ENCODE data around the gene BCL11A.

The BCL11A gene

DNA sequence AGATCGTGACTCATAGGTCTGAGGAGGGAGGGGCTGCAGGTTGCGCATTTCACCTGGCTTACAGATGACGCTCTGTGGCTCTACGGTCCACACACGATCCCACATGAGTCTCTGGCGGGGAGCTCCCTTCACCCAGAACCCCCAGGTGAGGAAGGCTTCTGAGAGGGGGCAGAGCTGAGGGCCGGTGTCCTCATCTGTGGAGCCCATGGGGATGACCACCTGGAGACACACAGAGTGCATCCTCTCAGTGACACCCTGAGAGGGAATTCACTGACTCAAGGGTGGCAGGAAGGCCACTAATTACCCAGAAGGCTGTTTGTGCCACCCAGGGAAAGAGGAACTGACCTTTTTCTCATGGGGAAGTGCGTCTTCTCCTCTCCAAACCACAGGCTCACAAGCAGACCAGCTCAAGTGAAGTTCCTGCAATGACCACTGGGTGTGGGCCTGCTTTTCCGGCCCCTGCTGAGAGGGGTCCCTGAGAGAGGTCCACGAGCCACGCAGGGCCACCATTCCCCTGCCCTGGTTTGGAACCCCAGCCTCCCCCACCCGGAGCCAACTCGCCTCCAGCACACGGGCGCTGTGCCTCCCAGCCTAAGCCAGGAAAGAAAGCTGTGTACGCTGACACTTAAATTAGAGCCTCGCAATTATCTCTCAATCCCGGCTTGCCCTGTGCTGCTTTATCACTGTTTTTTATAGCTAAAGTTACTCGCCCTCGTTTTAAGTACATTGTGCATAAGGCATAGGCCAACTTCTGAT lies 114.1 kb downstream of the BCL11A start:
- TF ChIP-seq, protein P1, sequence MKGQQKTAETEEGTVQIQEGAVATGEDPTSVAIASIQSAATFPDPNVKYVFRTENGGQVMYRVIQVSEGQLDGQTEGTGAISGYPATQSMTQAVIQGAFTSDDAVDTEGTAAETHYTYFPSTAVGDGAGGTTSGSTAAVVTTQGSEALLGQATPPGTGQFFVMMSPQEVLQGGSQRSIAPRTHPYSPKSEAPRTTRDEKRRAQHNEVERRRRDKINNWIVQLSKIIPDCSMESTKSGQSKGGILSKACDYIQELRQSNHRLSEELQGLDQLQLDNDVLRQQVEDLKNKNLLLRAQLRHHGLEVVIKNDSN (IDR thresholded peaks at IDR 0.05), result no peak
- TF ChIP-seq CREB1 (IDR thresholded peaks at IDR 0.05; ENCODE audit: low read depth), result no peak
- no peak for TF ChIP-seq EGR1 (IDR thresholded peaks at IDR 0.05)
- TF ChIP-seq CEBPB (IDR thresholded peaks at IDR 0.05), result no peak
- no peak for TF ChIP-seq YY1 (IDR thresholded peaks at IDR 0.05; ENCODE audit: low read depth)
- TF ChIP-seq RAD21 (IDR thresholded peaks at IDR 0.05; ENCODE audit: low read depth), result no peak
- no peak for TF ChIP-seq EP300 (IDR thresholded peaks at IDR 0.05; ENCODE audit: borderline replicate concordance)
- TF ChIP-seq FOXM1 (IDR thresholded peaks at IDR 0.05; ENCODE audit: borderline replicate concordance, low read depth), result no peak
- TF ChIP-seq TEAD4 (IDR thresholded peaks at IDR 0.05), result no peak
- TF ChIP-seq, protein P2, sequence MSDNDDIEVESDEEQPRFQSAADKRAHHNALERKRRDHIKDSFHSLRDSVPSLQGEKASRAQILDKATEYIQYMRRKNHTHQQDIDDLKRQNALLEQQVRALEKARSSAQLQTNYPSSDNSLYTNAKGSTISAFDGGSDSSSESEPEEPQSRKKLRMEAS (IDR thresholded peaks at IDR 0.05), result no peak
- TF ChIP-seq NFIC (IDR thresholded peaks at IDR 0.05), result no peak
- TF ChIP-seq TAF1 (IDR thresholded peaks at IDR 0.05; ENCODE audit: low read depth), result no peak
- TF ChIP-seq, protein P3, sequence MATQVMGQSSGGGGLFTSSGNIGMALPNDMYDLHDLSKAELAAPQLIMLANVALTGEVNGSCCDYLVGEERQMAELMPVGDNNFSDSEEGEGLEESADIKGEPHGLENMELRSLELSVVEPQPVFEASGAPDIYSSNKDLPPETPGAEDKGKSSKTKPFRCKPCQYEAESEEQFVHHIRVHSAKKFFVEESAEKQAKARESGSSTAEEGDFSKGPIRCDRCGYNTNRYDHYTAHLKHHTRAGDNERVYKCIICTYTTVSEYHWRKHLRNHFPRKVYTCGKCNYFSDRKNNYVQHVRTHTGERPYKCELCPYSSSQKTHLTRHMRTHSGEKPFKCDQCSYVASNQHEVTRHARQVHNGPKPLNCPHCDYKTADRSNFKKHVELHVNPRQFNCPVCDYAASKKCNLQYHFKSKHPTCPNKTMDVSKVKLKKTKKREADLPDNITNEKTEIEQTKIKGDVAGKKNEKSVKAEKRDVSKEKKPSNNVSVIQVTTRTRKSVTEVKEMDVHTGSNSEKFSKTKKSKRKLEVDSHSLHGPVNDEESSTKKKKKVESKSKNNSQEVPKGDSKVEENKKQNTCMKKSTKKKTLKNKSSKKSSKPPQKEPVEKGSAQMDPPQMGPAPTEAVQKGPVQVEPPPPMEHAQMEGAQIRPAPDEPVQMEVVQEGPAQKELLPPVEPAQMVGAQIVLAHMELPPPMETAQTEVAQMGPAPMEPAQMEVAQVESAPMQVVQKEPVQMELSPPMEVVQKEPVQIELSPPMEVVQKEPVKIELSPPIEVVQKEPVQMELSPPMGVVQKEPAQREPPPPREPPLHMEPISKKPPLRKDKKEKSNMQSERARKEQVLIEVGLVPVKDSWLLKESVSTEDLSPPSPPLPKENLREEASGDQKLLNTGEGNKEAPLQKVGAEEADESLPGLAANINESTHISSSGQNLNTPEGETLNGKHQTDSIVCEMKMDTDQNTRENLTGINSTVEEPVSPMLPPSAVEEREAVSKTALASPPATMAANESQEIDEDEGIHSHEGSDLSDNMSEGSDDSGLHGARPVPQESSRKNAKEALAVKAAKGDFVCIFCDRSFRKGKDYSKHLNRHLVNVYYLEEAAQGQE (IDR thresholded peaks at IDR 0.05; ENCODE audit: low read depth), result no peak
- TF ChIP-seq TCF12 (IDR thresholded peaks at IDR 0.05; ENCODE audit: low read depth), result no peak
- no peak for TF ChIP-seq ZBTB7A (IDR thresholded peaks at IDR 0.05; ENCODE audit: low read depth)

DNA sequence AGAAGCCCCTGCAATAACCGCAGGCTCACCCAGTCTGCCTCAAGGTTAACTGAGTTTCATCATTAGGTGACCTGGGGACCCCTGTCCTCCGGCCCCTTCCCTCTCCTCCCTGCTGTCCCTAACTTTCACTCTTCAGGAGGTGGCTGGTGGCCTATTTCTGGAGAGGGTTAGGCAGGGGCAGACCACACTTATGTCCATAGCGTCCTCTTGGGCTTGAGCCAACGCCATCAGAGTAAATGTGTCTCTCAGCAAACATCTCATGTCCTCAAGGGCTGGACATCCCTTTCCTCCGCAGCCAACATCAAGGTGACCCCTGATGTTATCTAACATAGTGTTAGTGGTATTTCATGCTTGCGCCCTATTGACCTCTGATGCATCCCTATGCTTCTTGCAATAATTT lies 114.8 kb downstream of the BCL11A start:
- TF ChIP-seq TEAD4 (IDR thresholded peaks at IDR 0.05) (no peak), TAF1 (IDR thresholded peaks at IDR 0.05; ENCODE audit: low read depth) (no peak), RAD21 (IDR thresholded peaks at IDR 0.05; ENCODE audit: low read depth) (no peak), NFIC (IDR thresholded peaks at IDR 0.05) (no peak), EP300 (IDR thresholded peaks at IDR 0.05; ENCODE audit: borderline replicate concordance) (no peak), EGR1 (IDR thresholded peaks at IDR 0.05) (no peak), TCF12 (IDR thresholded peaks at IDR 0.05; ENCODE audit: low read depth) (no peak), CEBPB (IDR thresholded peaks at IDR 0.05) (no peak), CREB1 (IDR thresholded peaks at IDR 0.05; ENCODE audit: low read depth) (no peak)
- TF ChIP-seq, protein P1 (IDR thresholded peaks at IDR 0.05), result no peak
- TF ChIP-seq, protein P3 (IDR thresholded peaks at IDR 0.05; ENCODE audit: low read depth), result no peak
- TF ChIP-seq, protein P2 (IDR thresholded peaks at IDR 0.05), result no peak

GRCh38 chr2:60438131-60438530 lies 115.3 kb downstream of the BCL11A start:
- no peak for TF ChIP-seq TAF1 (IDR thresholded peaks at IDR 0.05; ENCODE audit: low read depth)
- TF ChIP-seq EP300 (IDR thresholded peaks at IDR 0.05; ENCODE audit: borderline replicate concordance), result no peak
- no peak for TF ChIP-seq TCF12 (IDR thresholded peaks at IDR 0.05; ENCODE audit: low read depth)
- no peak for TF ChIP-seq CEBPB (IDR thresholded peaks at IDR 0.05)
- TF ChIP-seq, protein P3 (IDR thresholded peaks at IDR 0.05; ENCODE audit: low read depth), result no peak
- no peak for TF ChIP-seq FOXM1 (IDR thresholded peaks at IDR 0.05; ENCODE audit: borderline replicate concordance, low read depth)
- no peak for TF ChIP-seq CREB1 (IDR thresholded peaks at IDR 0.05; ENCODE audit: low read depth)
- TF ChIP-seq, protein P1 (IDR thresholded peaks at IDR 0.05), result no peak
- no peak for TF ChIP-seq TEAD4 (IDR thresholded peaks at IDR 0.05)
- TF ChIP-seq RAD21 (IDR thresholded peaks at IDR 0.05; ENCODE audit: low read depth), result no peak
- no peak for TF ChIP-seq ZBTB7A (IDR thresholded peaks at IDR 0.05; ENCODE audit: low read depth)
- TF ChIP-seq, protein P2 (IDR thresholded peaks at IDR 0.05), result no peak
- no peak for TF ChIP-seq YY1 (IDR thresholded peaks at IDR 0.05; ENCODE audit: low read depth)

Measured in Ishikawa (cell line).